Smooth muscle cell (in vitro differentiated cells): ENCODE results near the gene COPZ2. TPM values are rescaled to one million over a fixed set of nuclear protein-coding genes. Genes with fewer than 3 reads are reported as not detected.

ENCODE experiments used
- DNase-seq: peaks from one replicate; lab custom pipeline; 2025; ENCODE audit not compliant: unreplicated experiment; lab: John Stamatoyannopoulos, UW
- H2AFZ ChIP-seq: fragments of 200-600 bp; sonication (generic); 2 replicates; pipeline ENCODE4 v1.6.0; 2016; ENCODE audit warnings: antibody characterized with exemption, low read depth, mild to moderate bottlenecking
- H3F3A ChIP-seq: fragments of 200-600 bp; sonication (generic); 2 replicates; pipeline ENCODE4 v1.6.0; 2017; ENCODE audit warnings: antibody characterized with exemption, low read depth
- H3K27ac ChIP-seq: fragments of 200-600 bp; sonication (generic); 2 replicates; pipeline ENCODE4 v1.5.1; 2016; ENCODE audit warnings: low read depth, mild to moderate bottlenecking
- H3K27me3 ChIP-seq: fragments of 200-600 bp; sonication (generic); 2 replicates; pipeline ENCODE4 v1.6.1; 2016; ENCODE audit warnings: low read depth, mild to moderate bottlenecking
- H3K36me3 ChIP-seq: fragments of 200-600 bp; sonication (generic); 2 replicates; pipeline ENCODE4 v1.5.1; 2016; ENCODE audit warnings: low read depth
- H3K4me1 ChIP-seq: fragments of 200-600 bp; sonication (generic); 2 replicates; pipeline ENCODE4 v1.5.1; 2016; ENCODE audit warnings: low read depth
- H3K4me2 ChIP-seq: fragments of 200-600 bp; sonication (generic); 2 replicates; pipeline ENCODE4 v1.6.0; 2016; ENCODE audit warnings: mild to moderate bottlenecking
- H3K4me3 ChIP-seq: fragments of 200-600 bp; sonication (generic); 2 replicates; pipeline ENCODE4 v1.5.1; 2016; ENCODE audit warnings: mild to moderate bottlenecking
- H3K79me2 ChIP-seq: fragments of 200-600 bp; sonication (generic); 2 replicates; pipeline ENCODE4 v1.6.0; 2016; ENCODE audit warnings: low read depth, mild to moderate bottlenecking
- H3K9ac ChIP-seq: fragments of 200-600 bp; sonication (generic); 2 replicates; pipeline ENCODE4 v1.6.0; 2016; ENCODE audit warnings: low read depth
- H3K9me3 ChIP-seq: fragments of 200-600 bp; sonication (generic); replicated peaks from 2 replicates; pipeline ENCODE4 v1.5.1; 2016; ENCODE audit warnings: low read depth
- H4K20me1 ChIP-seq: fragments of 200-600 bp; sonication (generic); 2 replicates; pipeline ENCODE4 v1.6.0; 2016; ENCODE audit warnings: low read depth
- WGBS: methylation state at CpG from one replicate; pipeline ENCODE4 v1.1.7; 2016; ENCODE audit warnings: low lambda C conversion rate; 5-methylcytosine and 5-hydroxymethylcytosine counted together
- polyA plus RNA-seq: library from polyadenylated mRNA; unstranded; fragments of >200 nt; fragmentation: Nextera tagmentation; extraction: Ambion mirVana; gene quantifications from 2 replicates; pipeline ENCODE4 v1.2.1, GENCODE V29; 2016
- total RNA-seq: library from RNA; depleted of rRNA; stranded (reverse); fragments of >200 nt; gene quantifications from 2 replicates; pipeline ENCODE4 v1.2.3, GENCODE V29; 2014
- TF ChIP-seq, protein P1 (sequence below): fragments of 200-600 bp; sonication (generic); IDR thresholded peaks from 2 replicates; pipeline ENCODE4 v1.5.1; 2017; ENCODE audit warnings: borderline replicate concordance, mild to moderate bottlenecking, antibody characterized with exemption; ENCODE audit not compliant: insufficient read depth, poor library complexity, severe bottlenecking

COPZ2 gene
- total and polyA plus RNA-seq, 2 experiments from 2014 or later: 70.6 to 257 TPM

DNA sequence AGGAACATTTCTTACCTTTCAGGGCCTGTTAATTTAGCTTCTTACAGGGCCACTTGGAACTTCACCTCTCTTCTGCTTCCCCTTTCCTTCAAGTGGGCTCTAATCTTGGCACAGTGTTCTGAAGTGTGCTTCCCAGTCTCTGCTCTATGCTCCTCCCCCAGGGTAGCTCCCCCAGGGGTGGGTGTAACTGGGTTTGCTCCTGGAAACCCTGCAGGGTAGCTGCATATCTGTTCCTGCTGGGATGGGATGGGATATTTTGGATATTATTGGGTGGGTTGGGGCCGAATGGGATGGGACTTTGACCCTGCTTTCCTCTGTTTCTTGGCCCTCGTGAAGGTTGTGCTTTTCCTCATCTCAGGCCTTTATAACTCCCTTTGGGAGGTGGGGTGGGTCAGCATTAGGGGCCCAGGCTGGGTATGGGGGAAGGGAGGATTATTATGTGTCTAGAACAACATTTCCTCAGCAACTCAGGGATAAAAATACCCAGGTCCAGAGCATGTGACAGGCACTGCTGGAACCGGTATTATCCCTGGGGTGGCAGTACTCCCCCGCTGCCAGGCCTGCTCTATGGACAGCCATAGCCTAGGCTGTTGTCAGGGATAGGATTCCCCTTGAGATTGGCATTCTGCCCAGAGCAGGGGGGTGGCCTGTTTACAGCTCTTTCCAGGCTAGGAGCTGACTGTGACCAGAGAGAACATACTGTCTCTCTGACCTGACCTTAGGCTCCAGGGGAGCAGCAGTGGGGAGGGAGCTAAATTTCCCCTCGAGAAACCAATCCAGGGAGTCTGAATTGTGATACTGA lies 15.6 kb upstream of the COPZ2 start:
- Histone ChIP-seq H4K20me1 (peaks cover 65% of the 10 kb centered on the region), H3K27ac (peak overlapping the region; percentile 94)

DNA sequence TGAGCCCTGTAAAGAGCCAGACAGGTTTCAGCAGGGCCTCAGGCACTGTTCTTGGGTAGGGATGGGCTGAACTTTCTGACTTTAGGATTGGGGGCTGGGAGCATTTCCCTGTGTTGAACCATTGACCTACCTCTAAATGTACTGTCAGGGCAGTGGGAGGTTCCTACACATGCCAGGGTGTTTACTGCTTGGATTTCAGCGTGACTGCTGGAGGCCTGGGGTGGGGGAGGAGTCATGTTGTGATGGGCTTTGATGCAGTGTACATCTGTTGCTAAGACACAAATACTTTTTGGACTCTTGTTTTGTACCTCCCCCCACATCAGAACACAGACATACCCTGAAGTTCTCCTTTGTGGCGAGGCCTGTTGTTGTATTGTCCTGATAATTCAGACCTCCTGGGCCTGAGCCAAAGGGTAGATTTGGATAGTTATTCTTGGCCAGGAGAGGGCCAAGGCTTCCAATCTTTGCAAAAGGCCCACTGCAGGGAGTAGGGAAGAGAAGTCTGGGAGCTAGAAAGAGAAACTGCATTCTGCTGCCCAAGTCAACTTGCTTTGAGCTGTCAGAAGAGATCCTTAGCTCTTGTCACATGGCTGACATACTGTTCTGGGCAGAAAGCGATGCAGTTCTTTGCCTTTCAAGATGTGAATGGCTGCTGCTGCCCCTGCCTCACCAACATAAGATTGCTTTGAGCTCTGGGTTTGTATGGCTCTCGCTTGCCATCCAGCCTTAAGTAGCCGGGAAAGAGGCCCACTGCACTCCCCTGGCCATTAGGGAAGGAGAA lies 14.3 kb upstream of the COPZ2 start:
- H3K4me1 ChIP-seq: peaks cover 46% of the 10 kb centered on the region
- H3K4me3 ChIP-seq: no peak overlapping the region
- no peaks in the 10 kb centered on the region for H3K27me3 ChIP-seq
- peak overlapping the region; percentile 94 for H3K27ac ChIP-seq
- H2AFZ ChIP-seq: no peak overlapping the region
- peak; percentile 16 for DNase-seq
- no peaks in the 10 kb centered on the region for H3K9me3 ChIP-seq
- H3K9ac ChIP-seq: peak overlapping the region; percentile 90
- H4K20me1 ChIP-seq: peaks cover 64% of the 10 kb centered on the region
- H3K79me2 ChIP-seq: peaks cover 61% of the 10 kb centered on the region
- WGBS: 63% methylated on average over 5 of the region's 5 CpGs
- H3F3A ChIP-seq: peaks cover 40% of the 10 kb centered on the region
- peak overlapping the region; percentile 85 for H3K4me2 ChIP-seq
- H3K36me3 ChIP-seq: no peaks in the 10 kb centered on the region
- TF ChIP-seq, protein P1, sequence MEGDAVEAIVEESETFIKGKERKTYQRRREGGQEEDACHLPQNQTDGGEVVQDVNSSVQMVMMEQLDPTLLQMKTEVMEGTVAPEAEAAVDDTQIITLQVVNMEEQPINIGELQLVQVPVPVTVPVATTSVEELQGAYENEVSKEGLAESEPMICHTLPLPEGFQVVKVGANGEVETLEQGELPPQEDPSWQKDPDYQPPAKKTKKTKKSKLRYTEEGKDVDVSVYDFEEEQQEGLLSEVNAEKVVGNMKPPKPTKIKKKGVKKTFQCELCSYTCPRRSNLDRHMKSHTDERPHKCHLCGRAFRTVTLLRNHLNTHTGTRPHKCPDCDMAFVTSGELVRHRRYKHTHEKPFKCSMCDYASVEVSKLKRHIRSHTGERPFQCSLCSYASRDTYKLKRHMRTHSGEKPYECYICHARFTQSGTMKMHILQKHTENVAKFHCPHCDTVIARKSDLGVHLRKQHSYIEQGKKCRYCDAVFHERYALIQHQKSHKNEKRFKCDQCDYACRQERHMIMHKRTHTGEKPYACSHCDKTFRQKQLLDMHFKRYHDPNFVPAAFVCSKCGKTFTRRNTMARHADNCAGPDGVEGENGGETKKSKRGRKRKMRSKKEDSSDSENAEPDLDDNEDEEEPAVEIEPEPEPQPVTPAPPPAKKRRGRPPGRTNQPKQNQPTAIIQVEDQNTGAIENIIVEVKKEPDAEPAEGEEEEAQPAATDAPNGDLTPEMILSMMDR: no peak

More for the DNA sequence above, 15.6 kb upstream of the COPZ2 start:
- Histone ChIP-seq H3K4me2 (peak overlapping the region; percentile 85), H3K27me3 (no peaks in the 10 kb centered on the region), H3K4me3 (peak overlapping the region; percentile 3), H3K9me3 (no peaks in the 10 kb centered on the region), H2AFZ (no peak overlapping the region), H3K4me1 (peaks cover 44% of the 10 kb centered on the region), H3K36me3 (no peaks in the 10 kb centered on the region), H3F3A (peaks cover 44% of the 10 kb centered on the region), H3K9ac (peak overlapping the region; percentile 90), H3K79me2 (peaks cover 67% of the 10 kb centered on the region)
- DNase-seq: peak; percentile 61
- TF ChIP-seq, protein P1: no peak
- WGBS: 43% methylated on average over 5 of the region's 5 CpGs

DNA sequence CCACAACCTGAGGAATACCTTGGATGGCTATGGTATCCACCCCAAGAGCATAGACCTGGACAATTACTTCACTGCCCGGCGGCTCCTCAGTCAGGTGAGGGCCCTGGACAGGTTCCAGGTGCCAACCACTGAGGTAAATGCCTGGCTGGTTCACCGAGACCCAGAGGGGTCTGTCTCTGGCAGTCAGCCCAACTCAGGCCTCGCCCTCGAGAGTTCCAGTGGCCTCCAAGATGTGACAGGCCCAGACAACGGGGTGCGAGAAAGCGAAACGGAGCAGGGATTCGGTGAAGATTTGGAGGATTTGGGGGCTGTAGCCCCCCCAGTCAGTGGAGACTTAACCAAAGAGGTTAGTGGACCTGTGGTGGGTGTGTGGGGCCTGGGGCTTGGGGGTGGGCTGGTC lies 13.7 kb upstream of the COPZ2 start:
- Histone ChIP-seq H3K27me3 (no peaks in the 10 kb centered on the region), H2AFZ (no peak overlapping the region), H3F3A (peaks cover 45% of the 10 kb centered on the region), H3K36me3 (no peaks in the 10 kb centered on the region), H4K20me1 (peaks cover 58% of the 10 kb centered on the region), H3K27ac (peak overlapping the region; percentile 94), H3K79me2 (peaks cover 59% of the 10 kb centered on the region), H3K9ac (peak overlapping the region; percentile 90), H3K4me2 (peak overlapping the region; percentile 85), H3K9me3 (no peaks in the 10 kb centered on the region), H3K4me3 (no peak overlapping the region), H3K4me1 (peaks cover 52% of the 10 kb centered on the region)
- 93% methylated on average over 10 of the region's 10 CpGs for WGBS
- TF ChIP-seq, protein P1: no peak
- DNase-seq: no peak
